ENCODE results near the gene DLG3. TPM values are rescaled to one million over a fixed set of nuclear protein-coding genes. Genes with fewer than 3 reads are reported as not detected.

DLG3 gene
- total RNA-seq, 1 donor from 2014 or later, result 6.5 TPM

DNA sequence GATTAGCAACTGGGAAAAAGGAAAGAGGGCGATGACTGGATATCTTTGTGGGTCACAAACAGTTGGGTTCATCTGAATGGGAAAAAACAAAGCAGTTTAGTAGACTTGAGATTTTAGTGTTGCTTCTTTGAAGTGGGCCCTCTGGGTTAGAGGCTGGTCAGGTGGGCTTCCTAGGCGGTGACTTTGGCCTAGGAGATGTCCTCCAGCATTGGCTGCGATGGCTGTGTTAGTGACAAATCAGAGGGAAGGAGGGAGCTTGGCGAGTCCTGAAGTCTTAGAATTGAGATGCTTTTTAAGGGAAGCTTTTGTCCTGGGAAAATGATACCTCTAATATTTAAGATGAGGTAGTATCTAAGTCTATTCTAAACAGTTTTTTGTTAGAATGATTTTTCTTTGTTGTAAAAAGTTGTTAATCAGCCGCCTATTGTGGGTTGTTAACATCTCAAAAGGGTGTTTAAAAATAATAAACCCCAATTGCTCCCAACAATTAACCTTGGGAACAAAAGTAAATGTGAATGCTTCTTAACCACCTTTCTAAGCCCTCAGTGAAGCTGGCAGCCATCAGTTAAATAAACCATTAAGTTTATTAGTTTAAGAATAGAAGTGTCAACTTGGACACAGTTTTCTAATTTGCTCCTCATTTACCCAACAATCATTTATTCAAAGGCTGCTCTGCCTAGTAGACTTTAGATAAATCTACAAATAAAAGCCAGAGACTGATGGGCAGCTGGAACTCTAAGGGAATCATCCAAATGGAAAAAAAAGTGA is 31.7 kb downstream of the DLG3 start:
- Histone ChIP-seq H3K4me1 (peaks cover 8 to 15% of the 10 kb centered on the region in 2 donors), H3K27ac (peak overlapping the region; percentile 69 to 80), H3K9me3 (no peaks in the 10 kb centered on the region), H3K4me3 (no peak overlapping the region), H3K36me3 (no peaks in the 10 kb centered on the region), H3K27me3 (no peaks in the 10 kb centered on the region)
- no peak for DNase-seq (ENCODE audit: low spot score in 2 of 2)
- intact Hi-C loops (cut with DNase I), result no loop called here
- TF ChIP-seq, protein P1, sequence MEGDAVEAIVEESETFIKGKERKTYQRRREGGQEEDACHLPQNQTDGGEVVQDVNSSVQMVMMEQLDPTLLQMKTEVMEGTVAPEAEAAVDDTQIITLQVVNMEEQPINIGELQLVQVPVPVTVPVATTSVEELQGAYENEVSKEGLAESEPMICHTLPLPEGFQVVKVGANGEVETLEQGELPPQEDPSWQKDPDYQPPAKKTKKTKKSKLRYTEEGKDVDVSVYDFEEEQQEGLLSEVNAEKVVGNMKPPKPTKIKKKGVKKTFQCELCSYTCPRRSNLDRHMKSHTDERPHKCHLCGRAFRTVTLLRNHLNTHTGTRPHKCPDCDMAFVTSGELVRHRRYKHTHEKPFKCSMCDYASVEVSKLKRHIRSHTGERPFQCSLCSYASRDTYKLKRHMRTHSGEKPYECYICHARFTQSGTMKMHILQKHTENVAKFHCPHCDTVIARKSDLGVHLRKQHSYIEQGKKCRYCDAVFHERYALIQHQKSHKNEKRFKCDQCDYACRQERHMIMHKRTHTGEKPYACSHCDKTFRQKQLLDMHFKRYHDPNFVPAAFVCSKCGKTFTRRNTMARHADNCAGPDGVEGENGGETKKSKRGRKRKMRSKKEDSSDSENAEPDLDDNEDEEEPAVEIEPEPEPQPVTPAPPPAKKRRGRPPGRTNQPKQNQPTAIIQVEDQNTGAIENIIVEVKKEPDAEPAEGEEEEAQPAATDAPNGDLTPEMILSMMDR (IDR thresholded peaks at IDR 0.05), result no peak

DNA sequence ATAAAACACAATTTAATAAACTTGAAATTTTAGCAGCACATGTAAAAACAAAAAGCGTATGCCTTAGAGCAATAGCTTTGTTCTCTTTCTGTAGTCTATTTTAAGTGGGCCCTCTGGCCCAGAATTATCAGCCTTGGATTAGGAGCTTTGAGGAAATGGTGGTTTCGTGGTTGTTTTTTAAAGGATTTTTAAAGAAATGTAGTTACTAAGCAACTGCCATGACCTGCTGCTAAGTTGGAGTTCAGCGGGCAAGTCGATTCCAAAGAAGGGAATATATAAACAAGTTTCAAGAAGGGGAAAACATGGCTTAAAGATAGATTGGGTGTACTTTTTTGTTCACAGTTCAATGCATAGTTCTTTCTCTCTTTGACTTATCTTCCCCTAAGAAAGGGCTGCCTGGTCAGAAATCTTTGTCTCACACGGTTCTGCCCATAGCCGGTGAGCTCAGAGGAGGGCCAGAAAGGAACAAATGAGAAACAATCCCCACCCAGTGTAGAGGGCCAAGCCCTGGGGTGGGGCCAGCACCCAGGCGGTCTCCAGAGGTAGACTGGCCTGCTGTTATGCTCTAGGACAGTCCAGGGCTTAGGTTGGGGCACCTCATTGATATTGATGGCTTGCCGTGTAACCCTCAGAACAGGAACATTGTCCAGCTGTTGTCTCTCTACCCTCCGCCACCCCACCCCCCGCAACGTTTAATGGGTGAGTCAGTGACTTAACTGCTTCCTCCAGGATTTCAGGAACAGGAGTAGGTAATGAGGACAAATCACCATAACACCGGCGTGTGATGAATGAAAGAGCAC is 32.5 kb downstream of the DLG3 start:
- Histone ChIP-seq H3K27me3 (no peaks in the 10 kb centered on the region), H3K9me3 (no peaks in the 10 kb centered on the region), H3K36me3 (no peaks in the 10 kb centered on the region), H3K4me3 (no peak overlapping the region), H3K27ac (peak overlapping the region; percentile 69 to 80), H3K4me1 (peaks cover 10 to 15% of the 10 kb centered on the region in 2 donors)
- TF ChIP-seq, protein P1 (IDR thresholded peaks at IDR 0.05), result no peak
- DNase-seq (ENCODE audit: low spot score in 2 of 2), result peak in 1 of 2 donors; percentile 66
- intact Hi-C loops (cut with DNase I), result no loop called here

DNA sequence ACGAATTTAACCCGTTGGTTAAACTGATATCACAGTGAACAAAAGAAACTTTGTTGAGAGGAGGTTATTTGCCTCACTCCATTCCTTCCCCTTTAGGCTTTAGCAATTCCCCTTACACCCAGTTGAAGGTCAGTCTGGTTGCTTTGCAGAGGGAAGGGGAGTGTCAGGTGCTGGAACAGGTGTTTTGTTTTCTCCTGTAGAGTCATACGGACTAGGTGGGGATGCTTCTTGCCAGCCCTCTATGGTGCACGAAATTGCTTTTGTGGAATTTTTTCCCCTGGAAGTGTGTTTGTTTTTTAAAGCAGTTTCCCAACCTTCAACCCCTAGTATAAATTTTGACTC is 33.1 kb downstream of the DLG3 start:
- Histone ChIP-seq H3K27ac (peak overlapping the region; percentile 69 to 80), H3K4me1 (peaks cover 10 to 15% of the 10 kb centered on the region in 2 donors)
- intact Hi-C loops (cut with DNase I), result no loop called here

DNA sequence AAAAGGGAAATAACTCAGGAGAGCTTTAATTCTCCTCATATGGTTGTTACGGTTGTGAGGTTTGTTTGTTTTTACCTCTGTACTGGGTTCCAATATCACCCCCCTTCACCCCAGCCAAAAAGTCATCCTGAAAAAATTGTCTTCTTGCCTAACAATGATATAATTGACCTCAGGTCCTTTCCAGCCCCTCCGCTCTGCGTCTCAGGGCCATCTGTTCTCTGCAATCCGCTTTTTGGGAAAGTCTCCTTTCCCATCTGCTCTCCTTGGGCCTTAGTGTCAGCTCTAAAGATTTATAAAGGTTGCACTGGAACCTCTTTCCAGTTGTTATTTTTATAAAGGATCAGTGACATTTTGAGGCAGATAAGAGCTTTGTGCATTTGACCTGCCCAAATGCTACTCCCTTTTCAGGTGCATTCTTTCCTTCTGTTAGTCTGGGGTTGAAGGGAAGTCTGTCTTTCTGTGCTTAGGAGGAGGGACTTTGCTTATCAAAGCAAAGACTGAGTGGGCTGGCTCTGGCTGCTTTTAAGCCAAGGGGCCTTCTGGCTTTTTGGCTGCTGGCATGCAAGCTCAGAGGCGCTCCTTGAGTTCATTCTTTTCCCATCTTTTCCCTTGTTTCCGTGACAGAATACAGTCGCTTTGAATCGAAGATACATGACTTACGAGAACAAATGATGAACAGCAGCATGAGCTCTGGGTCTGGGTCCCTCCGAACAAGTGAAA is 34.1 kb downstream of the DLG3 start:
- Histone ChIP-seq H3K4me3 (no peak overlapping the region), H3K27me3 (no peaks in the 10 kb centered on the region), H3K27ac (peak overlapping the region; percentile 33 to 80), H3K9me3 (no peaks in the 10 kb centered on the region), H3K36me3 (no peaks in the 10 kb centered on the region), H3K4me1 (peaks cover 10 to 15% of the 10 kb centered on the region in 2 donors)
- intact Hi-C loops (cut with DNase I), result no loop called here
- DNase-seq (ENCODE audit: low spot score in 2 of 2), result no peak
- TF ChIP-seq, protein P1 (IDR thresholded peaks at IDR 0.05), result no peak

More for the DNA sequence above, 33.1 kb downstream of the DLG3 start:
- Histone ChIP-seq H3K9me3 (no peaks in the 10 kb centered on the region), H3K27me3 (no peaks in the 10 kb centered on the region), H3K4me3 (no peak overlapping the region), H3K36me3 (no peaks in the 10 kb centered on the region)
- TF ChIP-seq, protein P1 (IDR thresholded peaks at IDR 0.05), result no peak
- DNase-seq (ENCODE audit: low spot score in 2 of 2), result no peak

DNA sequence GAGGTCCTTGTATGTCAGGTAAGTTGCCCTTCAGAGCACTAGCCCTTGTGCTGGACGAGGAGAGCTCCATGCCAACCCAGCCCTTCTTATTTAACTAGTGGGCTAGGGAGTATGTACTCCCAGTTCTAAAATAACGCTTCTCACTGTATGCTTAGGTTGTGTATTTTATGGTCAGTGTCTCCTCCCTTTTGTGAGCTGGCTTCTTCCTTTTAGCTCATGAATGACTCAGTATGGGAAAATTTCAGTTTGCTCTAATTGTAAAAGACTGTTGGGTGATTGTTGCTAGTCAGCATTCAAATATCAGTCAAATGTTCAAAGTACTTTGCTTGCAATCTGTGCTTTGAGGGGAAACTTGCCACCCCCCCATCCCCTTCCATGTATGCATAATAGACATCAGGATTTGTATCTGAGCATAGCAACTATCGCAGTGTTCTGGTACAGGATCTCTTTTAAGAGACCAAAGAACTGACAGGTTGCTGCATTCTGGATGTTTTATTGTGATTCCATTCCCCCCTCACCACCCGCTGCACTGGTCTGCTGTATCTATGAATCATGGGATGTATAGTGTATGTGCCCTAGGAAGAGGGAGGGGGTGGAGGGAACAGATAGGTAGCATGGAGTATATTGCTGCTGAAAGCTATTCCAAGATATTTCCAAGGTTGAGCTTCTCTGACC is 34.7 kb downstream of the DLG3 start:
- Histone ChIP-seq H3K4me1 (peaks cover 10 to 15% of the 10 kb centered on the region in 2 donors), H3K27ac (peak overlapping the region; percentile 46 to 80), H3K27me3 (no peaks in the 10 kb centered on the region), H3K4me3 (no peak overlapping the region), H3K36me3 (no peaks in the 10 kb centered on the region), H3K9me3 (no peaks in the 10 kb centered on the region)
- DNase-seq (ENCODE audit: low spot score in 2 of 2), result no peak
- intact Hi-C loops (cut with DNase I), result no loop called here
- TF ChIP-seq, protein P1 (IDR thresholded peaks at IDR 0.05), result no peak

Data from ascending aorta (tissue), 2 donors.